Panc1 (cell line): ENCODE measurements around the gene IRGC. TPM values are rescaled to one million over a fixed set of nuclear protein-coding genes. Genes with fewer than 3 reads are reported as not detected.

ENCODE experiments used
- ATAC-seq: fragments of 200-7000 bp; cut with Tn5 transposase; 2 replicates; pipeline ENCODE4 v1.9.1; 2020; ENCODE audit warnings: mild to moderate bottlenecking, moderate library complexity
- BruUV-seq: library from RNA; stranded (reverse); fragments of 400-500 nt; replicated peaks from 2 replicates; lab custom pipeline; 2021; lab: Mats Ljungman, UMichigan
- CTCF ChIA-PET: fragments of 300-600 bp; sonication (Branson Sonifier 250); formaldehyde crosslinking; loops from one replicate; lab custom pipeline; 2022; ENCODE audit warnings: antibody characterized with exemption; lab: Charles Lee
- POLR2A ChIA-PET: fragments of 300-600 bp; sonication (Branson Sonifier 250); formaldehyde crosslinking; loops from one replicate; lab custom pipeline; 2022; ENCODE audit warnings: antibody characterized with exemption; lab: Charles Lee
- DNase-seq: peaks from one replicate; pipeline ENCODE4 v3.0.0-alpha.2; 2010; ENCODE audit warnings: low read depth, low spot score
- H3K27ac ChIP-seq: 2 replicates; pipeline ENCODE4 v1.5.1; 2011; ENCODE audit warnings: mild to moderate bottlenecking, low read length, inconsistent platforms
- H3K27me3 ChIP-seq: fragments of 200-500 bp; sonication (Bioruptor generic); 2 replicates; pipeline ENCODE4 v1.6.0; 2014; ENCODE audit warnings: low read length, inconsistent platforms; ENCODE audit not compliant: control insufficient read depth, insufficient read depth
- H3K36me3 ChIP-seq: fragments of 200-500 bp; sonication (Bioruptor generic); 2 replicates; pipeline ENCODE4 v1.5.1; 2014; ENCODE audit warnings: inconsistent platforms, mild to moderate bottlenecking, low read length, moderate library complexity; ENCODE audit not compliant: control insufficient read depth, insufficient read depth
- H3K4me1 ChIP-seq: 2 replicates; pipeline ENCODE4 v1.5.1; 2011; ENCODE audit warnings: inconsistent platforms, mild to moderate bottlenecking, low read length, moderate library complexity; ENCODE audit not compliant: control insufficient read depth, insufficient read depth
- H3K4me3 ChIP-seq, 2 experiments: 2 replicates each; pipeline ENCODE4 v1.5.1; 2011 to 2012; ENCODE audit warnings: low read depth in 2 of 2, low read length in 2 of 2, mild to moderate bottlenecking in 2 of 2, inconsistent platforms in 1 of 2, moderate library complexity in 1 of 2
- H3K9me3 ChIP-seq: fragments of 200-500 bp; sonication (Bioruptor generic); 2 replicates; pipeline ENCODE4 v1.5.1; 2014; ENCODE audit warnings: low read depth, mild to moderate bottlenecking, inconsistent platforms, low read length, moderate library complexity; ENCODE audit not compliant: control insufficient read depth, insufficient read depth
- CTCF ChIP-seq: fragments of 450-650 bp; IDR thresholded peaks from 2 replicates; pipeline ENCODE4 v1.5.1; 2017; ENCODE audit warnings: mild to moderate bottlenecking
- POLR2AphosphoS5 ChIP-seq: IDR thresholded peaks from 2 replicates; pipeline ENCODE4 v1.6.1; 2012; ENCODE audit warnings: mild to moderate bottlenecking, low read depth, low read length, moderate library complexity
- REST ChIP-seq, 2 experiments: IDR thresholded peaks; 2 replicates each; pipeline ENCODE4 v1.6.1; 2011 to 2012; ENCODE audit warnings: low read depth in 2 of 2, control low read depth in 1 of 2, low read length in 1 of 2, mild to moderate bottlenecking in 1 of 2, moderate library complexity in 1 of 2; ENCODE audit not compliant: insufficient read depth in 1 of 2
- SIN3A ChIP-seq: IDR thresholded peaks from 2 replicates; pipeline ENCODE4 v1.6.1; 2012; ENCODE audit warnings: low read depth, mild to moderate bottlenecking, low read length, moderate library complexity, borderline replicate concordance; ENCODE audit not compliant: insufficient read depth
- TCF7L2 ChIP-seq: IDR thresholded peaks from 2 replicates; pipeline ENCODE4 v1.6.1; 2011; ENCODE audit warnings: mild to moderate bottlenecking, low read depth, low read length, inconsistent platforms
- in situ Hi-C: cut with HindIII; loops from 2 replicates; pipeline ENCODE4 v1.10.0; 2016; ENCODE audit warnings: low sequenced_read_pairs, low pct_unique_long_range_greater_than_20kb
- intact Hi-C: fragments of 100-400 bp; cut with micrococcal nuclease; formaldehyde crosslinking; loops from one replicate; pipeline ENCODE4 v1.10.0; 2022; ENCODE audit not compliant: unreplicated experiment
- total RNA-seq: library from RNA; stranded (reverse); gene quantifications from one replicate; pipeline ENCODE4 v1.2.1, GENCODE V29; 2021; ENCODE audit not compliant: unreplicated experiment

Gene IRGC
- total RNA-seq, 1 experiment from 2014 or later = not detected

- H3K4me3 ChIP-seq = no peak overlapping the region
- intact Hi-C loops = no loop called here
- TF ChIP-seq REST (IDR thresholded peaks at IDR 0.05; ENCODE audit: insufficient read depth in 1 of 2, low read depth in 2 of 2, low read length in 1 of 2) (no peak), POLR2AphosphoS5 (no peak), CTCF (no peak), SIN3A (no peak), TCF7L2 (no peak)
- in situ Hi-C loops = no loop called here
- no peak for DNase-seq
- no peaks in the 10 kb centered on the region for H3K4me1 ChIP-seq
- no peaks in the 10 kb centered on the region for H3K27me3 ChIP-seq
- no peaks in the 10 kb centered on the region for H3K36me3 ChIP-seq
- no TSS peak for BruUV-seq
- CTCF ChIA-PET = no interaction called here
- no peaks in the 10 kb centered on the region for H3K9me3 ChIP-seq
- POLR2A ChIA-PET = no interaction called here
- ATAC-seq = no peak
- no peak overlapping the region for H3K27ac ChIP-seq
Observed at GRCh38 chr19:43694553-43694952, 21.3 kb upstream of the IRGC start.

GRCh38 chr19:43695985-43696704 is 19.7 kb upstream of the IRGC start:
- Histone ChIP-seq H3K27ac (no peak overlapping the region), H3K36me3 (no peaks in the 10 kb centered on the region), H3K9me3 (no peaks in the 10 kb centered on the region), H3K4me3 (no peak overlapping the region), H3K4me1 (peaks cover 5% of the 10 kb centered on the region; the same call in 1 of the 2 replicates), H3K27me3 (no peaks in the 10 kb centered on the region)
- no peak for TF ChIP-seq POLR2AphosphoS5
- TF ChIP-seq REST (IDR thresholded peaks at IDR 0.05; ENCODE audit: insufficient read depth in 1 of 2, low read depth in 2 of 2, low read length in 1 of 2) = no peak
- no peak for TF ChIP-seq CTCF
- no peak for TF ChIP-seq TCF7L2
- no peak for TF ChIP-seq SIN3A
- ATAC-seq (no peak), DNase-seq (no peak)
- in situ Hi-C loops = no loop called here
- BruUV-seq = no TSS peak
- POLR2A ChIA-PET = no interaction called here
- CTCF ChIA-PET = no interaction called here
- intact Hi-C loops = no loop called here
